Measurements from ENCODE around the gene ATR. TPM values are rescaled to one million over a fixed set of nuclear protein-coding genes. Genes with fewer than 3 reads are reported as not detected.
"Not testable (repeated sequence)": the region's sequence is repeated elsewhere in the genome, so short reads cannot be mapped to it uniquely, and the experiment has no call there.

Gene ATR
- total and polyA plus RNA-seq, 7 donors, result 3.7 to 11.1 (median 7.5) TPM

DNA sequence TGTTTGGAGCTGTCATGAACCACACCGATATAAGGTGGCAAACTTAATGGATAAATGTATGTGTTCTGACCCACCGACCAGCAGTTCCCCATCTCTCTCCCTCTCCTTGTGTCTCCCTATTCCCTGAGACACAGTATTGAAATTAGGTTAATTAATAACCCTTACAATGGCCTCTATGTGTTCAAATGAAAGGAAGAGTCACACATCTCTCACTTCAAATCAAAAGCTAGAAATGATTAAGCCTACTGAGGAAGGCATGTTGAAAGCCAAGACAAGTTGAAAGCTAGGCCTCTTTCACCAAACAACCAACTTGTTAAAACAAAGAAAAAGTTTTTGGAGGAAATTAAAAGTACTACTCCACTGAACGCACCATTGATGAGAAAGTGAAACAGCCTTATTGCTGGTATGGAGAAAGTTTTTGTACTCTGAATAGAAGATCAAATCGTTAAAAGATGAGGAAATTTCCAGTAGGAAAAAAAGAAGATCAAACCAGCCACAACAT lies 15.0 kb downstream of the ATR start:
- intact Hi-C loops (cut with DNase I), result no loop called here
- ATAC-seq (no peak), DNase-seq (no peak)
- 94 to 98% (median 96%) methylated on average over 4 of the region's 4 CpGs for WGBS, 3 donors
- Histone ChIP-seq H3K4me1 (no peaks in the 10 kb centered on the region), H3K4me3 (no peak overlapping the region), H3K27ac (no peak overlapping the region), H3K27me3 (ENCODE audit: insufficient read depth in 3 of 3, low read length in 2 of 3) (no peaks in the 10 kb centered on the region), H3K36me3 (ENCODE audit: insufficient read depth in 1 of 2, low read depth in 1 of 2) (peaks cover 0 to 75% of the 10 kb centered on the region in 2 donors), H3K9me3 (no peaks in the 10 kb centered on the region)
- TF ChIP-seq CTCF (IDR thresholded peaks at IDR 0.05), result no peak

DNA sequence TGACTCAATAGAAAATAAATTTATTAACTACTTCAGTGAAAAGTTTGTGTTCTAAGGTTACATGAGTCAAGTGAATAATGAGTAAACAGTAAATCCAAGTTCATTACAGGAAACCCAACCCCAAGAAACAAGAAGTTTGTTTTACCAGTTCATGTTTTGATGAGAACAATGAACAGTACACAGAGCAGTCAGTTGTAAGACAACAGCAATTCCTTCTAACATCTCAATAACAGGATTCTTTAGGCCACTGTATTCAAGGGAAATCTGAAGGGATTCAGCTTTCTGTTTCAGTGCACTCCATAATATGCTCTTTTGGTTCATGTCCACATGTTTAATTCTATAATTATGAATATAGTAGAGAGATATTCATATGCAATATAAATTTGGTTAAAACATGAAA lies 18.4 kb downstream of the ATR start:
- Histone ChIP-seq H3K4me3 (no peak overlapping the region), H3K9me3 (no peaks in the 10 kb centered on the region), H3K27me3 (ENCODE audit: insufficient read depth in 3 of 3, low read length in 2 of 3) (no peaks in the 10 kb centered on the region), H3K27ac (no peak overlapping the region), H3K36me3 (ENCODE audit: insufficient read depth in 1 of 2, low read depth in 1 of 2) (peaks cover 0 to 97% of the 10 kb centered on the region in 2 donors), H3K4me1 (no peaks in the 10 kb centered on the region)
- no peak for TF ChIP-seq CTCF (IDR thresholded peaks at IDR 0.05)
- intact Hi-C loops (cut with DNase I), result no loop called here
- ATAC-seq (no peak), DNase-seq (no peak)

DNA sequence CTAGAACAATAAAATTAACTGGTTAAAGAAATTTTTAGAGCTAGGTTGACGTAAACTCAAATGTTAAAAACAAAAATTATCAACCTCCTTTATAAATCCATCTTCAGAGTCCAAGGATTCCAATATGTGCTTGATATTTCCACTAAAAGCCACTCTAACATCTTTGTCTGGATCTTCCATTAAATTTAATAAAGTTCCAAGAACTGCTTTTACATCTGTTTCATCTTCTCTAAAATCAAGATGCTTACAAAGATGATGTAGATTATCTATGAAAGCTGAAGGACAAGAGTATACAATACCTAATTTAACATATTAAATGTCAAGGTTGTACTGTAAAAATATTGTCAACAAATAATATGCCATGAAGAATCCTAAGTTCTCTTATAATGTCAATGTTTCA lies 24.8 kb downstream of the ATR start:
- Histone ChIP-seq H3K27me3 (ENCODE audit: insufficient read depth in 3 of 3, low read length in 2 of 3) (no peaks in the 10 kb centered on the region), H3K36me3 (ENCODE audit: insufficient read depth in 1 of 2, low read depth in 1 of 2) (peaks cover 4 to 100% of the 10 kb centered on the region in 2 donors), H3K4me1 (no peaks in the 10 kb centered on the region), H3K4me3 (no peak overlapping the region), H3K27ac (no peak overlapping the region), H3K9me3 (no peaks in the 10 kb centered on the region)
- no peak for TF ChIP-seq CTCF (IDR thresholded peaks at IDR 0.05)
- ATAC-seq (no peak), DNase-seq (no peak)
- 100% methylated on average over 1 of the region's 1 CpG for WGBS, 3 donors
- intact Hi-C loops (cut with DNase I), result no loop called here

GRCh38 chr3:142552579-142552978 lies 26.0 kb downstream of the ATR start:
- H3K27me3 ChIP-seq (ENCODE audit: insufficient read depth in 3 of 3, low read length in 2 of 3); DNase-seq; H3K9me3 ChIP-seq; intact Hi-C loops (cut with DNase I); H3K27ac ChIP-seq; H3K4me1 ChIP-seq; H3K4me3 ChIP-seq; ATAC-seq: not testable (repeated sequence)
- WGBS, 3 donors, result 100% methylated on average over 1 of the region's 1 CpG
- H3K36me3 ChIP-seq (ENCODE audit: insufficient read depth in 1 of 2, low read depth in 1 of 2), result peaks cover 4 to 100% of the 10 kb centered on the region in 2 donors

DNA sequence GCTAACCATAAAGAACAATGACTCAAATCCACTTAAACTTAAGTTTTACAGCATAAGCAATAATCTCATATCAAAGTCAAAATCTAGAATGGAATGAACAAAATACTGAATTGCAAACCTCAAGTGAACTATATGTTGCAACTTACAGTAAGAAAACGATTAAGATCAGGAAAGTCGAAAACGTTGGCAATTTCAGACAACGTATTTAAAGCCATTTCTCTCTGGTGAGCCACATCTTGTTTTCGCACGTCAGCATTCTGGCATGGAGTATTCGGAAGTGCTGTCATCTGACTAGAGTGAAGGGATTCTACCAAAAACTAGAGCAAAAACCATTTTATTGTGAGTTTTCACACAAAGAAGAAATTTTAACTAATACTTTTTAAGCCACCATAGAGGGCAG lies 28.5 kb downstream of the ATR start:
- H3K27me3 ChIP-seq (ENCODE audit: insufficient read depth in 3 of 3, low read length in 2 of 3), result no peaks in the 10 kb centered on the region
- intact Hi-C loops (cut with DNase I), result no loop called here
- peaks cover 4 to 95% of the 10 kb centered on the region in 2 donors for H3K36me3 ChIP-seq (ENCODE audit: insufficient read depth in 1 of 2, low read depth in 1 of 2)
- 91 to 94% (median 93%) methylated on average over 7 of the region's 7 CpGs for WGBS, 3 donors
- H3K4me3 ChIP-seq, result no peak overlapping the region
- no peaks in the 10 kb centered on the region for H3K9me3 ChIP-seq
- DNase-seq (no peak), ATAC-seq (no peak)
- H3K4me1 ChIP-seq, result no peaks in the 10 kb centered on the region
- H3K27ac ChIP-seq, result no peak overlapping the region
- TF ChIP-seq CTCF (IDR thresholded peaks at IDR 0.05), result no peak
